DOHH2 (cell line): ENCODE measurements around the gene NELFA.

Source experiments
- CTCF ChIP-seq: fragments of 200-600 bp; sonication (generic); IDR thresholded peaks from one replicate; pipeline ENCODE4 v1.5.1; 2014; ENCODE audit warnings: antibody characterized with exemption, mild to moderate bottlenecking, low read depth, low read length; ENCODE audit not compliant: poor library complexity, severe bottlenecking
- EZH2phosphoT487 ChIP-seq: fragments of 200-600 bp; sonication (generic); IDR thresholded peaks from 2 replicates; pipeline ENCODE4 v1.6.1; 2017; ENCODE audit warnings: borderline replicate concordance, mild to moderate bottlenecking, antibody characterized with exemption, low read length, moderate library complexity, mixed read lengths

DNA sequence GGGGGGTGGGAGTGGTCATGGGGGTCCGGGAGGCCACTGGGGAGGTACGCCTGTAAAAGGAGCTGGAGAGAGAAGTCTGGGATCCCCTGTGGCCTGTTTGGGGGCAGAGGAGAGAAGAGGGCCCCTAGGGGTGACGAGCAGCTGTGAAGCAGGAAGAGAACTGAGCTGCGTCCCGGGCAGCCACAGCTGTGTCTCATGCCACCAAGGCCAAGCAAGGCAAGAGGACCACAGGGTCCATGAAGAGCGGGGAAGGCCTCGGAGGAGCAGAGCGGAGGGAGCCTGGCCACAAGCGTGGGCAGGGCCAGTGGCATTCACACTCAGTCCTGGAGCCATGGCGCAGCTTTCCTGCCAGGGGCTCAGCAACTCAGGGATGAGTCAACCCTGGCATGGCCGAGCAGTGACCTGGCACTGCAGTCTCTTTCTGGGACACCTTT is 36.8 kb upstream of the NELFA start:
- TF ChIP-seq CTCF (no peak), EZH2phosphoT487 (no peak)
